Gastroesophageal sphincter (tissue), 3 donors: Measurements from ENCODE around the gene ST6GALNAC3.

ENCODE experiments used
- EP300 ChIP-seq: sonication (generic); formaldehyde crosslinking; IDR thresholded peaks from one replicate; pipeline ENCODE4 v1.6.1; 2017; ENCODE audit warnings: antibody characterized with exemption, mild to moderate bottlenecking
- POLR2AphosphoS5 ChIP-seq: sonication (generic); formaldehyde crosslinking; IDR thresholded peaks from one replicate; pipeline ENCODE4 v1.6.1; 2017; ENCODE audit warnings: antibody characterized with exemption
- TF ChIP-seq, protein P1 (sequence below), 4 experiments: fragments of 200-600 bp in 2 of 4; fragments of 450-650 bp in 2 of 4; sonication (generic) in 1 of 4; IDR thresholded peaks; one replicate each; pipeline ENCODE4 v1.5.1; 2017 to 2019; ENCODE audit warnings: antibody characterized with exemption in 4 of 4, mild to moderate bottlenecking in 2 of 4, moderate library complexity in 2 of 4

DNA sequence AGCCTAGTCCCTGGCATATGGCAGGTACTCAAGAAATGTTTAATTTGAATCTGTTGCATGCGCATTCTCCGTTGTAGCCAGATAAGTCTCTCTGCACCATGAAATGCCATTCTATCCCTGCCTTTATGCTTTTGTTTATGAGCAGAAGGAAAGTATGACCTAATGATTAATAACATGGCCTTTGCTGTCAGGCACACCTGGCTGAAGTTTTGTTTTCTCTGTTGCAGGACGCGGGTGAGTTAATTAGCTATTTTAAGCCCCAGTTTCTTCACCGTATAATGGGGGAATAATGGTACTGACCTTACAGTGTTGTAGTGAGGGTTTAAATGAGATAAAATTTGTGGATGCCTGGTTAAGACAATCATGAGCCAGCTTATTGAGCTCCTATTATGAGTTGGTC, 87.7 kb downstream of the ST6GALNAC3 start:
- TF ChIP-seq EP300 (no peak), POLR2AphosphoS5 (no peak)
- TF ChIP-seq, protein P1, sequence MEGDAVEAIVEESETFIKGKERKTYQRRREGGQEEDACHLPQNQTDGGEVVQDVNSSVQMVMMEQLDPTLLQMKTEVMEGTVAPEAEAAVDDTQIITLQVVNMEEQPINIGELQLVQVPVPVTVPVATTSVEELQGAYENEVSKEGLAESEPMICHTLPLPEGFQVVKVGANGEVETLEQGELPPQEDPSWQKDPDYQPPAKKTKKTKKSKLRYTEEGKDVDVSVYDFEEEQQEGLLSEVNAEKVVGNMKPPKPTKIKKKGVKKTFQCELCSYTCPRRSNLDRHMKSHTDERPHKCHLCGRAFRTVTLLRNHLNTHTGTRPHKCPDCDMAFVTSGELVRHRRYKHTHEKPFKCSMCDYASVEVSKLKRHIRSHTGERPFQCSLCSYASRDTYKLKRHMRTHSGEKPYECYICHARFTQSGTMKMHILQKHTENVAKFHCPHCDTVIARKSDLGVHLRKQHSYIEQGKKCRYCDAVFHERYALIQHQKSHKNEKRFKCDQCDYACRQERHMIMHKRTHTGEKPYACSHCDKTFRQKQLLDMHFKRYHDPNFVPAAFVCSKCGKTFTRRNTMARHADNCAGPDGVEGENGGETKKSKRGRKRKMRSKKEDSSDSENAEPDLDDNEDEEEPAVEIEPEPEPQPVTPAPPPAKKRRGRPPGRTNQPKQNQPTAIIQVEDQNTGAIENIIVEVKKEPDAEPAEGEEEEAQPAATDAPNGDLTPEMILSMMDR (IDR thresholded peaks at IDR 0.05) = no peak
